Uterus (tissue), 2 donors: Measurements from ENCODE around the gene CCSER2.
A peak's percentile ranks its signal among the peaks of the same experiment; 100 is the strongest.

Source experiments
- CTCF ChIP-seq, 4 experiments: fragments of 200-600 bp in 2 of 4; fragments of 450-650 bp in 2 of 4; sonication (generic) in 2 of 4; IDR thresholded peaks; one replicate each; pipeline ENCODE4 v1.5.1; 2016 to 2019; ENCODE audit warnings: antibody characterized with exemption in 4 of 4, mild to moderate bottlenecking in 2 of 4, moderate library complexity in 1 of 4
- POLR2A ChIP-seq, 2 donors: fragments of 450-650 bp; IDR thresholded peaks; one replicate each; pipeline ENCODE4 v1.6.1; 2016; ENCODE audit warnings: antibody characterized with exemption in 2 of 2, mild to moderate bottlenecking in 1 of 2, moderate library complexity in 1 of 2

- TF ChIP-seq CTCF (IDR thresholded peaks at IDR 0.05) (peak; percentile 18 to 48 (median 34)), POLR2A (IDR thresholded peaks at IDR 0.05) (no peak)
These were observed 24.0 kb downstream of the CCSER2 start for GRCh38 chr10:84352251-84352842.
